PC-3 (cell line): ENCODE data around the gene RXFP3.
"Not testable (repeated sequence)": the region's sequence is repeated elsewhere in the genome, so short reads cannot be mapped to it uniquely, and the experiment has no call there.

Experiments
- EZH2 ChIP-seq: fragments of 300-600 bp; sonication (generic); IDR thresholded peaks from one replicate; pipeline ENCODE4 v1.6.1; 2017; ENCODE audit warnings: antibody characterized with exemption, mild to moderate bottlenecking, low read length; ENCODE audit not compliant: unreplicated experiment
- EZH2phosphoT487 ChIP-seq: fragments of 300-600 bp; sonication (generic); IDR thresholded peaks from 2 replicates; pipeline ENCODE4 v1.6.1; 2018; ENCODE audit warnings: mild to moderate bottlenecking, antibody characterized with exemption, low read length, borderline replicate concordance
- TF ChIP-seq, protein P1 (sequence below): fragments of 300-600 bp; sonication (generic); conservative IDR thresholded peaks from 2 replicates; pipeline ENCODE4 v1.5.1; 2017; ENCODE audit warnings: antibody characterized with exemption, low read depth, mild to moderate bottlenecking, low read length

DNA sequence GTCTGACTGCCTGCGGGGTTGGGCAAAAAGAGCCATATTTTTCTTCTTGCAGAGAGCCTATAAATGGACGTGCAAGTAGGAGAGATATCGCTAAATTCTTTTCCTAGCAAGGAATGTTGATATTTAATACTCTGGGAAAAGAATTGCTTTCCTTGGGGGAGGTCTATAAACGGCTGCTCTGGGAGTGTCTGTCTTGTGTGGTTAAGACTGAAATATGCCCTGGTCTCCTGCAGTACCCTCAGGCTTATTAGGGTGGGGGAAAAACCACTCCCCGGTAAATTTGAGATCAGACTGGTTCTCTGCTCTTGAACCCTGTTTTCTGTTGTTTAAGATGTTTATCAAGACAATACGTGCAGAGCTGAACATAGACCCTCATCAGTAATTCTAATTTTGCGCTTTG is 29.9 kb upstream of the RXFP3 start:
- TF ChIP-seq EZH2, EZH2phosphoT487: not testable (repeated sequence)
- TF ChIP-seq, protein P1, sequence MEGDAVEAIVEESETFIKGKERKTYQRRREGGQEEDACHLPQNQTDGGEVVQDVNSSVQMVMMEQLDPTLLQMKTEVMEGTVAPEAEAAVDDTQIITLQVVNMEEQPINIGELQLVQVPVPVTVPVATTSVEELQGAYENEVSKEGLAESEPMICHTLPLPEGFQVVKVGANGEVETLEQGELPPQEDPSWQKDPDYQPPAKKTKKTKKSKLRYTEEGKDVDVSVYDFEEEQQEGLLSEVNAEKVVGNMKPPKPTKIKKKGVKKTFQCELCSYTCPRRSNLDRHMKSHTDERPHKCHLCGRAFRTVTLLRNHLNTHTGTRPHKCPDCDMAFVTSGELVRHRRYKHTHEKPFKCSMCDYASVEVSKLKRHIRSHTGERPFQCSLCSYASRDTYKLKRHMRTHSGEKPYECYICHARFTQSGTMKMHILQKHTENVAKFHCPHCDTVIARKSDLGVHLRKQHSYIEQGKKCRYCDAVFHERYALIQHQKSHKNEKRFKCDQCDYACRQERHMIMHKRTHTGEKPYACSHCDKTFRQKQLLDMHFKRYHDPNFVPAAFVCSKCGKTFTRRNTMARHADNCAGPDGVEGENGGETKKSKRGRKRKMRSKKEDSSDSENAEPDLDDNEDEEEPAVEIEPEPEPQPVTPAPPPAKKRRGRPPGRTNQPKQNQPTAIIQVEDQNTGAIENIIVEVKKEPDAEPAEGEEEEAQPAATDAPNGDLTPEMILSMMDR = not testable (repeated sequence)
